HG03066 (cell line): ENCODE data around the gene BTBD6.
A peak's percentile ranks its signal among the peaks of the same experiment; 100 is the strongest.

ENCODE experiments used
- ATAC-seq: cut with Tn5 transposase; IDR thresholded peaks from one replicate; pipeline ENCODE4 v1.9.1; 2021; ENCODE audit warnings: low read depth; ENCODE audit not compliant: unreplicated experiment

Gene BTBD6

GRCh38 chr14:105248368-105249181, at the start of gene BTBD6:
Gene BTBD6 (plus strand): TSS chr14:105248533. CDS start chr14:105248712, 179 bp downstream.
- ATAC-seq, result peak; percentile 81

GRCh38 chr14:105198588-105198987, 49.7 kb upstream of the BTBD6 start:
- ATAC-seq, result no peak

- no peak for ATAC-seq
These were observed 49.2 kb upstream of the BTBD6 start for GRCh38 chr14:105199093-105199492.

DNA sequence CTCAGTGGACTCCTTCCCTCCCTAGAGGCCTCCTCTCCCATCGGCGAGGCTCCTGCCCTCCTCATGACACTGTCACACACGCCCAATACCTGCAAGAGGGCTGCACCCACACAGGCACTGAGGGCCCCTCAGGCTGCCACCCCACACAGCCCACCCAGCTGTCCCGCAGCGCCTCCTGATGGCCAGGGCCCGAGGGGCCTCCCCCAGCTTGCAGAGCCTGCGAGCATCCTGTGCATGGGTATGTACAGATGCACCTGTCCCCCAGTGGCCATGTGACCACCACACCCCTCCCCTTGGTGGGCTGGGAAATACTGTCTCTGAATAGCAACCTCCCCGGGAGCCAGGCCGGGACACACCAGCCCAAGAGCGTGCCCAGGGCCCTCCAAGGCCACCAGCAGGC, 48.3 kb upstream of the BTBD6 start:
- no peak for ATAC-seq

- ATAC-seq, result no peak
These were observed 47.7 kb upstream of the BTBD6 start for GRCh38 chr14:105200641-105201040.

DNA sequence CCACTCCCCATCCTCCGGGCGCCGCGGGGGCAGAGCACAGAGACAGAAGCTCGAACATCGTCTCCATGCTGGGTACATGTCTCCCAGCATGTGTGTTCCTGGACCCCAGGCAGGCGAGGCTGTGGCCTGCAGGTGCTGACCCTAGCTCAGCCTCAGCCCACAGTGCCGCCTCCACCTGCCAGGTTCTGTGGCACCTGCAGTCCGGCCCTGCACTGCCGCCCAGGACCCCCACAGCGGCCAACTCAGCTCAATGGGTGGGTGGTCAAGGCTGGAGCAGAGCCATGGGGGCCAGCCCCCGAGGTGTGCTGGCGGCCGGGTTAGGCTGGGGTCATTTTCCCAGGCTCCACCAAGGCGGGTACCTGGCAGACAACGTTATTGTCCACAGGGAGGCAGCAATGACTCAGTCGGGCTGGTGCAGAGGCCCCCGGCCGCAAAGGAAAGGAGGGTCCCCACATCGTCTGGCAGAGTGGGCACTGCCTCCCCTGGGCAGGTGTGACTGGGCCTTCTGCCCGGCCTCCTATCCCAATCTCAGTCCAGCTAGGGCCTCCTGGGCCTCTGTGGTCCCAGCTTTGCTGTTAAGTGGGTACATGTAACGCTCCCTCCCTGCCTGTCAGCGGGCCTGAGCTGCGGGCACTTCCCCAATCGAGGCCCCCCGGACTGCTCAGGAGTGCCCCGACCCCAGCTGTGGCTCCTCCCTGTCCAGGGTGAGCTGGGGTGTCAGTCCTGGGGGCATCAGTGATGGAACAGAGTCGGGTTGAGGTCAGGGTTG, 47.0 kb upstream of the BTBD6 start:
- no peak for ATAC-seq

DNA sequence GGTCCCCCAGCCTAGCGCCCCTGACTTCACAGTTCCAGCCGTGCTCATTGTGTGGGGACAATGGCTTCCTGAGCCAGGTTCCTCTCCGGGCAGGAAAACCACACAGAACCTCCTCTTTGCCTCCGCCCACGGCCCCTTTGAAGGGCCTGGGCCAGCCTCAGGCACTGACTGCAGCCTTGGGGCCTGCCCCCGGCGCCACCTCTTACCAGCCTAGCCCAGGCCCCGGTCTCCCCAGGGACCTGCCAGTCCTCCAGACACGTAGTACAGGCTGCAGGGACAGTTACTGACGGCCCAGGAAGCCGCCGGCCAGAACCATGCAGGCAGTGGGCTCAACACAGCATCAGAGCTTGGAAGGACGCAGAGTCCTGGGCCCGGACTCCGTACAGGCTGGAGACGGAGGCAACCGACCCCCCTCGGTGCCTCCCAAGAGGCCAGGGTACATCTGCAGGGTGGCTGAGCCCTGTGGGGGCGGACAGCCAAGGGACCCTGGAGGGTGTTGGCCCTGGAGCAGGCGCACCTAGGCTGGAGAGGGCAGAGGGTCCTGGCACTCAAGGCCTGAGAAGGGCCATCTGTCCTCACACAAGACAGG, 46.3 kb upstream of the BTBD6 start:
- no peak for ATAC-seq

DNA sequence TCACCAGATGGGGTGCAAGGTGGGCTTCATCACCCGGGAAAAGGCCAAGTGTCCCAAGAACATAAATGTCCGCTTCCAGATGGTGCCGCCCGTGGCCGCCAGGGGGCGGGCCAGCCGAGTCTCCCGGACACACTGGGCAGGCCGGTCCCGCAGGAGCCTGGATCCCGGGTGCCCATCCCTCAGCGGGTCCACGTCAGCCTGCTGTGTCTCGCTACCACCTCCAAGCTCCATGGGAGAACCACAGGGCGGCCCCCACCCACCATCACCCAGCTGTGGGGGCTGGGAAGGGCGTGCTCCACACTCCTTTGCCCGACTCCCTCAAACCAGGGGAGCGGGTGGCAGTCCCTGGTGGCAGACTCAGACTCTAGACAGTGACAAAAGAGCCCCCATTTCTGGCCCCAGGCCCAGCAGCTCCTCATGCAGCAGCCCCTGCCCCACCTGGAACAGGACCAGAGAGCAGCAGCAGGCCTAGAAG, 45.2 kb upstream of the BTBD6 start:
- ATAC-seq, result no peak

GRCh38 chr14:105203701-105204100, 44.6 kb upstream of the BTBD6 start:
- no peak for ATAC-seq

GRCh38 chr14:105204206-105204930, 44.0 kb upstream of the BTBD6 start:
- no peak for ATAC-seq

GRCh38 chr14:105204931-105205672, 43.2 kb upstream of the BTBD6 start:
- no peak for ATAC-seq

- ATAC-seq, result no peak
These were observed 42.6 kb upstream of the BTBD6 start for GRCh38 chr14:105205673-105206208.

DNA sequence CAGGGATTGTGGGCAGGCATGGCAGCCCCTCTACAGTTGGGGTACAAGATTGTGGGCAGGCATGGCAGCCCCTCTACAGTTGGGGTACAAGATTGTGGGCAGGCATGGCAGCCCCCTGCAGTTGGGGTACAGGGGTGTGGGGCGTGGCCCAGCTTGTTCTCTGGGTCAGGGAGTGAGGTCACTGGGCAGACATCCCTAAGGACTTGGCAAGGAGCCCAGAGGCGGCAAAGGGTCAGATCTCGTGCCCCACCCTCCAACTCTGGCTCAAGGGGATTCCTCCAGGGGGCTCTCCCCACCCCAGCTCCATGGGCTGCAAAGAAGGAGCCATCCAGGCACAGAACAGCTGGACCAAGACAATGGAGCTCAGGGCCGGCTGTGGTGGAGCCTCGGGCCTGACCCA, 41.5 kb upstream of the BTBD6 start:
- no peak for ATAC-seq

GRCh38 chr14:105207460-105207901, 40.9 kb upstream of the BTBD6 start:
- ATAC-seq, result no peak

GRCh38 chr14:105207996-105208737, 40.2 kb upstream of the BTBD6 start:
- no peak for ATAC-seq

DNA sequence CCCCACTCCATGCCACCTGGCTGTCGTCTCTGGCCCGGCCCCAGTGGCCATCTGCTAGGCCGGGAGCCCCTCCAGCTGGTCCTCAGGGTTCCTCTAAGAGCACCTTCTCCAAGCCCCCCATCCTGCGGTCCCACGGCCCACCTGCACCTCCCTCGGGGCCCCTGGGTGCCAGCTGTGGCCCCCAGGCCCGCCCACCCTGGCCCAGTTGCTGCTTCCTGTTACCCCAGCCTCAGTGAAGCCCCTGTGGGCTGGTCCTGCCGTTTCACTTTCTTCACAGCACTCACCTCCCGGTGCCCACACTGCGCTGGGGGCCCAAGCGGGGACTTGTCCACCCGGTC, 39.6 kb upstream of the BTBD6 start:
- no peak for ATAC-seq

DNA sequence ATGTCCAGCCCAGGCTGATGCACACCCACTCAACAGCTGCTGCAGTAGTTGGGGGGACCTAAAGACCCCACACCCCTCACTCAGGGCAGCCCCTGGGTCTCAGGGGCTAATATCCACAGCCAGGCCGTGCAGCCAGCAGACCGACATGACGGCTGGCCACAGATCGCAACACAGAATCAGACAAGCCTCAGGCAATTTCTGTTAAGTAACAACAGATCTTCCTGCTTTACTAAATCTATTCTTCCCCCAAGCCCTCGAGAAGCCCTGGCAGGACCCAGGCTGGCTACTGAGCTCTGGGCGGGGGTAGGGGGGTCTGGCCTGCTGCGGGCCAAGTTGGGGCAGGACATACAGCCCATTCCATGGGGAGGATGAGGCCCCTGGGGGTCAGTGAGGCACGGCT, 39.2 kb upstream of the BTBD6 start:
- ATAC-seq, result no peak

GRCh38 chr14:105209646-105210045, 38.7 kb upstream of the BTBD6 start:
- no peak for ATAC-seq
